Spinal cord (tissue), 10 donors: Measurements from ENCODE around the gene DEGS2. TPM values are rescaled to one million over a fixed set of nuclear protein-coding genes. Genes with fewer than 3 reads are reported as not detected.
"Not testable (repeated sequence)": the region's sequence is repeated elsewhere in the genome, so short reads cannot be mapped to it uniquely, and the experiment has no call there.

Source experiments
- DNase-seq, 6 donors: peaks; one replicate each; pipeline versions ENCODE4 v3.0.0 to v3.0.0-alpha.2; 2013 to 2015; ENCODE audit warnings: low spot score in 6 of 6, low read depth in 4 of 6
- H3K27ac ChIP-seq: one replicate; pipeline ENCODE4 v1.5.1; 2013; ENCODE audit warnings: low read depth, low read length, control low read depth
- H3K27me3 ChIP-seq: one replicate; pipeline ENCODE4 v1.6.1; 2013; ENCODE audit warnings: low read length; ENCODE audit not compliant: control insufficient read depth, insufficient read depth
- H3K36me3 ChIP-seq: one replicate; pipeline ENCODE4 v1.6.1; 2013; ENCODE audit warnings: low read length; ENCODE audit not compliant: control insufficient read depth, insufficient read depth
- H3K4me1 ChIP-seq: one replicate; pipeline ENCODE4 v1.6.1; 2013; ENCODE audit warnings: low read length; ENCODE audit not compliant: control insufficient read depth, insufficient read depth
- H3K4me3 ChIP-seq: one replicate; pipeline ENCODE4 v1.5.1; 2013; ENCODE audit warnings: low read depth, low read length, control low read depth
- H3K9me3 ChIP-seq: one replicate; pipeline ENCODE4 v1.6.1; 2013; ENCODE audit warnings: low read length; ENCODE audit not compliant: control insufficient read depth, insufficient read depth
- WGBS: methylation state at CpG from one replicate; pipeline ENCODE4 v1.1.5; 2013; ENCODE audit warnings: missing lambda C conversion rate; ENCODE audit not compliant: insufficient coverage; 5-methylcytosine and 5-hydroxymethylcytosine counted together
- long read RNA-seq, 4 donors: transcript quantifications; one replicate each; lab custom pipeline, GENCODE V29; 2026
- polyA plus RNA-seq, 2 donors: library from polyadenylated mRNA; unstranded; fragments of 120-200 nt; gene quantifications; one replicate each; pipeline ENCODE4 v1.2.1, GENCODE V29; 2013; ENCODE audit not compliant: insufficient read length in 2 of 2
- total RNA-seq, 2 donors: library from RNA; depleted of rRNA in 1 of 2; stranded (reverse); fragments of 120-200 nt in 1 of 2; fragments of >200 nt in 1 of 2; gene quantifications; one replicate each; pipeline versions ENCODE4 v1.2.3 to v1.2.4, GENCODE V29; 2013 to 2014
- donor health status: healthy.

The DEGS2 gene
- total RNA-seq (1 to 10 TPM in 1 of 2 donors, under 1 TPM in 1; 0.99 to 3.0 TPM), polyA plus RNA-seq (1 to 10 TPM; 4.3 to 7.4 TPM)
- long read RNA-seq, donor 1, full-length matches to known transcripts: 2 of 2 reads
- long read RNA-seq, donor 1, partial matches to known transcripts: 0 of 2 reads
- long read RNA-seq, donor 1, other reads (novel, unspliced or antisense): 0 of 2 reads
- long read RNA-seq, donor 2, full-length matches to known transcripts: 1 of 1 reads
- long read RNA-seq, donor 2, partial matches to known transcripts: 0 of 1 reads
- long read RNA-seq, donor 2, other reads (novel, unspliced or antisense): 0 of 1 reads
- long read RNA-seq, donor 3: 0 reads
- long read RNA-seq, donor 4, full-length matches to known transcripts: 2 of 2 reads
- long read RNA-seq, donor 4, partial matches to known transcripts: 0 of 2 reads
- long read RNA-seq, donor 4, other reads (novel, unspliced or antisense): 0 of 2 reads

DNA sequence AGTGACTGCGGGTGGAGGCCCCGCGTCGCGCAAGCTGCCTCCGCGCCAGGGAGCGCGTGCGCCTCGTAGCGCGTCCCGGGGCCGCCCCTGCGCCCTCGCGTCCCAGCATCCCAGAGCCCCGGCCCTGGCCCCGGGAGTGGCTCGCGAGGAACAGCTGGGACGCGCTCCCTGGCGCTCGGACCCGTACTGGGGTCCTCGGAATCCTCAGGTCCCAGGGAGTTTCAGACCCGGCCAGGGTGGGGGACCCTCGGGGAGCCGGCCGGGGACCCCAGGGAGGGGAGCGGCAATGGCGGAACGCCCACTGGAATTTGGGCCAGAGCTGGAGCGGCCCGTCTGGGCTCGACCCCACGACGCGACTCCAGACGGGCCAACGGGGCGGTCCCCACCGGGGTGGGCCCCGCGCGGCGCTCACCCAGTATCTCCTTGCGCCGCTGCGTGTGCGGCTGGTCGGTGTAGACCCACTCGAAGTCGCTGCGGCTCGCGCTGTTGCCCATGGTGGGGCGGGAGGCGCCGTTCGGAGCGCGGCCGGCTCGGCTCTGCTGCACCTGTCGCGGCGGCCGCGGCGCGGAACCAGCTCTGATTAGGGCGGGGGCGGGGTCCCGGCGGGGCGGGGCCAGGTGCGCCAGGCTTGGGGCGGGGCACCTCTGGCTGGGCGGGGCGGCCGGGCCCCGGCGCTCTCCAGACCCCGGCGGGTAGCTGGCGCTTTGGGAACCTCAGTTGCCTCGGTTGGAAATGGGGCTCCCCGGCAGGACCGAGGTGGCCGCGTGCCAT lies at the start of gene DEGS2:
Gene DEGS2, minus strand, starts transcription at position 552 of the 771 bp plus-strand sequence. Its CDS starts 58 bp downstream, at position 494.
- WGBS: under 1% methylated on average over 94 of the region's 94 CpGs
- peaks cover 2% of the 10 kb centered on the region for H3K9me3 ChIP-seq
- H3K36me3 ChIP-seq: no peaks in the 10 kb centered on the region
- peaks cover 36% of the 10 kb centered on the region for H3K27me3 ChIP-seq
- H3K4me1 ChIP-seq: peaks cover 16% of the 10 kb centered on the region
- H3K4me3 ChIP-seq: no peak within 1 kb of the TSS
- no peak within 1 kb of the TSS for H3K27ac ChIP-seq
- DNase-seq: no peak

GRCh38 chr14:100208136-100208535 lies 48.7 kb upstream of the DEGS2 start:
- H3K27me3 ChIP-seq, H3K4me3 ChIP-seq, DNase-seq, H3K4me1 ChIP-seq, H3K27ac ChIP-seq, H3K9me3 ChIP-seq: not testable (repeated sequence)
- H3K36me3 ChIP-seq: peaks cover 25% of the 10 kb centered on the region
- WGBS: 97% methylated on average over 33 of the region's 33 CpGs

DNA sequence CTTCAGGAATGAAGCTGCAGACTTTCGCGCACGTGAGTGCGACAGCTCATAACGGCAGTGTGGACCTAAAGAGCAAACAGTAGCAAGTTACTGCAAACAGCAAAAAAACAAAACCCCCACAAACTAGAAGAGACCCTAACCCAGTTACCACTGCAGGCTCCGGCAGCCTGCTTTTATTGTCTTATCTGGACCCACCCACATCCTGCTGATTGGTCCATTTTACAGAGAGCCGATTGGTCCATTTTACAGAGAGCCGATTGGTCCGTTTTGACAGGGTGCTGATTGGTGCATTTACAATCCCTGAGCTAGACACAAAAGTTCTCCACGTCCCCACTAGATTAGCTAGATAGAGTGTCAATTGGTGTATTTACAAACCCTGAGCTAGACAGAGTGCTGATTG lies 48.1 kb upstream of the DEGS2 start:
- not testable (repeated sequence) for H3K27ac ChIP-seq, H3K27me3 ChIP-seq, DNase-seq, H3K4me1 ChIP-seq, H3K4me3 ChIP-seq, H3K9me3 ChIP-seq
- H3K36me3 ChIP-seq: peaks cover 25% of the 10 kb centered on the region
- 93% methylated on average over 6 of the region's 10 CpGs for WGBS

GRCh38 chr14:100204835-100205167 lies 45.4 kb upstream of the DEGS2 start:
- WGBS: 100% methylated on average over 1 of the region's 7 CpGs
- not testable (repeated sequence) for H3K9me3 ChIP-seq, H3K4me1 ChIP-seq, H3K4me3 ChIP-seq, DNase-seq, H3K27me3 ChIP-seq, H3K27ac ChIP-seq
- H3K36me3 ChIP-seq: peaks cover 21% of the 10 kb centered on the region

DNA sequence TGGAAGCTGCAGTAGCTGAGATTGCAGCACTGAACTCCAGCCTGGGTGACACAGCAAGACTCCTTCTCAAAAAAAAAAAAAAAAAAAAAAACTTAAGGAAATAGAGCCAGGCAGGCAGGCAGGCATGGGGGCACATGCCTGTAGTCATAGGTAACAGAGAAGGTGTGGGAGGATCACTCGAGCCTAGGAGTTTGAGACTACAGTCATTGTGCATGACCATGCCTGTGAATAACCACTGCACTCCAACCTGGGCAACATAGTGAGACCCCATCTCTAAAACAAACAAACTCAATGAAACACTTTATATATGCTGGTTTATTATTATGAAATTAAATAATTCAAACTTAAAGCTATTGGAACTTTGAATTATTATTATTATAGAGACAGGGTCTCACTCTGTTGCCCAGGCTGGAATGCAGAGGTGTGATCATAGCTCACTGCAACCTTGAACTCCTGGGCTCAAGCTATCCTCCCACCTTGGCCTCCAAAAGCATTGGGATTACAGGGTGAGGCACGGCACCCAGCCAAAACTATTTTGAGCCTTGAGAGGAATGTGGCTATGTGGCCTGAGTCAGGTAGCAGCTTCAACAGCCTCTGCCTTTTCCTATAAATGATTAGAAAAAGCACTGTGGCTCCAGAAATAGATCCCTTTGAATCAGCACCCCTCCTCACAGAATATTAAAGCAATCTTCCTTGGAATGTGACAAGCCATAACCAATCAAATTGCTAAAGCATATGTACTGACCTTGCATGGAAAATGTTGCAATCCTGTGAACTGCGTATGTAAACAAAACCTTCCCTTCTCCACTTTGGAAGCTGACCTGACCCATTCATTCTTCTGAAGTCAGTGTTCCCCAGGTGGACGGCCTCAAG lies 44.8 kb upstream of the DEGS2 start:
- no peak overlapping the region for H3K27ac ChIP-seq
- 85% methylated on average over 2 of the region's 4 CpGs for WGBS
- DNase-seq: no peak

GRCh38 chr14:100203146-100203545 lies 43.7 kb upstream of the DEGS2 start:
- Histone ChIP-seq H3K36me3 (peaks cover 18% of the 10 kb centered on the region), H3K4me3 (no peak overlapping the region), H3K27me3 (no peaks in the 10 kb centered on the region), H3K9me3 (no peaks in the 10 kb centered on the region), H3K27ac (no peak overlapping the region), H3K4me1 (no peaks in the 10 kb centered on the region)
- WGBS: 100% methylated on average over 2 of the region's 4 CpGs
- no peak for DNase-seq

More for the DNA sequence above, 44.8 kb upstream of the DEGS2 start:
- H3K4me1 ChIP-seq: no peaks in the 10 kb centered on the region
- no peak overlapping the region for H3K4me3 ChIP-seq
- peaks cover 21% of the 10 kb centered on the region for H3K36me3 ChIP-seq
- H3K27me3 ChIP-seq: no peaks in the 10 kb centered on the region
- no peaks in the 10 kb centered on the region for H3K9me3 ChIP-seq

GRCh38 chr14:100202712-100203111 lies 43.3 kb upstream of the DEGS2 start:
- Histone ChIP-seq H3K4me3 (no peak overlapping the region), H3K9me3 (no peaks in the 10 kb centered on the region), H3K27me3 (no peaks in the 10 kb centered on the region), H3K36me3 (peaks cover 16% of the 10 kb centered on the region), H3K27ac (no peak overlapping the region), H3K4me1 (no peaks in the 10 kb centered on the region)
- no peak for DNase-seq
- 84% methylated on average over 3 of the region's 4 CpGs for WGBS

GRCh38 chr14:100201701-100202100 lies 42.3 kb upstream of the DEGS2 start:
- WGBS: 93% methylated on average over 2 of the region's 5 CpGs
- no peak for DNase-seq
- no peak overlapping the region for H3K27ac ChIP-seq
- H3K27me3 ChIP-seq: no peaks in the 10 kb centered on the region
- no peaks in the 10 kb centered on the region for H3K4me1 ChIP-seq
- H3K4me3 ChIP-seq: no peak overlapping the region
- H3K9me3 ChIP-seq: no peaks in the 10 kb centered on the region
- peaks cover 10% of the 10 kb centered on the region for H3K36me3 ChIP-seq

- no peaks in the 10 kb centered on the region for H3K9me3 ChIP-seq
- no peak for DNase-seq
- no peaks in the 10 kb centered on the region for H3K36me3 ChIP-seq
- WGBS: no CpG with 5 or more reads among the region's 3 CpGs
- no peaks in the 10 kb centered on the region for H3K27me3 ChIP-seq
- H3K4me3 ChIP-seq: no peak overlapping the region
- H3K27ac ChIP-seq: no peak overlapping the region
- H3K4me1 ChIP-seq: no peaks in the 10 kb centered on the region
Measured at GRCh38 chr14:100200311-100200710, 40.9 kb upstream of the DEGS2 start.
